Ovary (tissue), 9 donors: ENCODE data around the gene LYST. TPM values are rescaled to one million over a fixed set of nuclear protein-coding genes. Genes with fewer than 3 reads are reported as not detected.

Source experiments
- DNase-seq, 5 donors: peaks; one replicate each; pipeline ENCODE4 v3.0.0-alpha.2; 2019 to 2020
- H3K27ac ChIP-seq, 2 donors: fragments of 200-600 bp; one replicate each; pipeline versions ENCODE4 v1.5.1 to v1.8.0; 2019 to 2022
- H3K27me3 ChIP-seq: fragments of 200-600 bp; one replicate; pipeline ENCODE4 v1.8.0; 2022
- H3K36me3 ChIP-seq: fragments of 200-600 bp; sonication (generic); one replicate; pipeline ENCODE4 v1.5.1; 2019
- H3K4me1 ChIP-seq: one replicate; pipeline ENCODE4 v1.8.1; 2013; ENCODE audit warnings: mild to moderate bottlenecking, moderate library complexity; ENCODE audit not compliant: insufficient read depth
- H3K4me3 ChIP-seq: fragments of 200-600 bp; sonication (generic); one replicate; pipeline ENCODE4 v1.5.1; 2017
- H3K9me3 ChIP-seq, 2 donors: fragments of 200-600 bp in 1 of 2; sonication (generic) in 1 of 2; one replicate each; pipeline versions ENCODE4 v1.5.1 to v1.8.1; 2013 to 2019; ENCODE audit warnings: mild to moderate bottlenecking in 1 of 2, moderate library complexity in 1 of 2
- CTCF ChIP-seq, 3 donors: fragments of 450-650 bp in 2 of 3; fragments of 200-600 bp in 1 of 3; IDR thresholded peaks; one replicate each; pipeline versions ENCODE4 v1.5.1 to v1.8.0; 2016 to 2022; ENCODE audit warnings: antibody characterized with exemption in 3 of 3, mild to moderate bottlenecking in 1 of 3
- EP300 ChIP-seq: sonication (generic); formaldehyde crosslinking; IDR thresholded peaks from one replicate; pipeline ENCODE4 v1.6.1; 2017; ENCODE audit warnings: antibody characterized with exemption
- POLR2A ChIP-seq: fragments of 450-650 bp; IDR thresholded peaks from one replicate; pipeline ENCODE4 v1.6.1; 2017; ENCODE audit warnings: antibody characterized with exemption, mild to moderate bottlenecking, moderate library complexity
- WGBS, 3 donors: extraction: QIAGEN DNeasy Blood & Tissue Kit in 1 of 3; methylation state at CpG; one replicate each; pipeline versions ENCODE4 v1.1.5 to v1.1.7; 2013 to 2017; 5-methylcytosine and 5-hydroxymethylcytosine counted together
- intact Hi-C, 4 donors: fragments of 100-400 bp; cut with DNase I; formaldehyde crosslinking; loops; one replicate each; pipeline versions ENCODE4 v1.11.0 to v1.15.1; 2022 to 2023
- polyA plus RNA-seq, 2 donors: library from polyadenylated mRNA; stranded (reverse); fragments of 200-250 nt in 1 of 2; fragments of 350-450 nt in 1 of 2; fragmentation: Illumina TruSeq in 1 of 2; extraction: RNeasy Lipid Tissue Mini Kit (QIAGEN cat#74804) in 1 of 2; gene quantifications; one replicate each; pipeline ENCODE4 v1.2.3, GENCODE V29; 2013 to 2014
- total RNA-seq, 7 donors: library from RNA; depleted of rRNA in 2 of 7; stranded (reverse); fragments of >200 nt in 2 of 7; fragmentation: NEBNext Ultra II Directional in 3 of 7; extraction: Animal tissue kit (Norgen Biotek cat#: 25700) in 3 of 7; gene quantifications; one replicate each; pipeline versions ENCODE4 v1.1.0 to v1.2.4, GENCODE V29; 2016 to 2023
- donor health status: DM: no; HTN: no; CAD: no; lungs with moderate emphysema.
- donor health status: DM: no; HTN: no; CAD: no.
- donor health status: Bipolar disorder and iron deficiency.
- donor health status: DM: yes; HTN: yes; CAD: no.
- donor health status: DM: no; HTN: no; CAD: no.
- donor health status: DM: yes; HTN: yes; CAD: no.

Gene LYST
- total and polyA plus RNA-seq, 9 donors, result 6.8 to 29.2 (median 21.7) TPM

GRCh38 chr1:235892202-235892601 lies 25.5 kb upstream of the LYST start:
- Histone ChIP-seq H3K27me3 (no peaks in the 10 kb centered on the region), H3K4me1 (peaks cover 3% of the 10 kb centered on the region), H3K27ac (no peak overlapping the region), H3K4me3 (no peak overlapping the region), H3K36me3 (no peaks in the 10 kb centered on the region), H3K9me3 (no peaks in the 10 kb centered on the region)
- 79 to 93% (median 92%) methylated on average over 6 of the region's 6 CpGs for WGBS, 3 donors
- no peak for TF ChIP-seq POLR2A
- TF ChIP-seq EP300, result no peak
- no peak for TF ChIP-seq CTCF (IDR thresholded peaks at IDR 0.05)
- intact Hi-C loops, result no loop called here
- DNase-seq, result no peak

GRCh38 chr1:235888119-235888643 lies 21.5 kb upstream of the LYST start:
- intact Hi-C loops, result no loop called here
- no peaks in the 10 kb centered on the region for H3K9me3 ChIP-seq
- WGBS, 3 donors, result 88 to 94% (median 93%) methylated on average over 8 of the region's 8 CpGs
- H3K27ac ChIP-seq, result no peak overlapping the region
- H3K36me3 ChIP-seq, result no peaks in the 10 kb centered on the region
- H3K4me3 ChIP-seq, result no peak overlapping the region
- peaks cover 8% of the 10 kb centered on the region for H3K4me1 ChIP-seq
- no peak for DNase-seq
- no peaks in the 10 kb centered on the region for H3K27me3 ChIP-seq
- no peak for TF ChIP-seq CTCF (IDR thresholded peaks at IDR 0.05)
- TF ChIP-seq POLR2A, result no peak
- TF ChIP-seq EP300, result no peak

GRCh38 chr1:235887676-235888075 lies 21.0 kb upstream of the LYST start:
- no peaks in the 10 kb centered on the region for H3K27me3 ChIP-seq
- TF ChIP-seq POLR2A, result no peak
- no peak for TF ChIP-seq CTCF (IDR thresholded peaks at IDR 0.05)
- no peak for TF ChIP-seq EP300
- peaks cover 10% of the 10 kb centered on the region for H3K4me1 ChIP-seq
- H3K27ac ChIP-seq, result no peak overlapping the region
- no peaks in the 10 kb centered on the region for H3K36me3 ChIP-seq
- DNase-seq, result no peak
- H3K9me3 ChIP-seq, result no peaks in the 10 kb centered on the region
- H3K4me3 ChIP-seq, result no peak overlapping the region
- intact Hi-C loops, result no loop called here
- WGBS, 3 donors, result 85 to 95% (median 92%) methylated on average over 2 of the region's 2 CpGs

GRCh38 chr1:235885655-235886262 lies 19.1 kb upstream of the LYST start:
- 77 to 81% (median 81%) methylated on average over 3 of the region's 3 CpGs for WGBS, 3 donors
- Histone ChIP-seq H3K9me3 (no peaks in the 10 kb centered on the region), H3K4me3 (no peak overlapping the region), H3K27me3 (no peaks in the 10 kb centered on the region), H3K36me3 (no peaks in the 10 kb centered on the region), H3K27ac (no peak overlapping the region), H3K4me1 (peaks cover 8% of the 10 kb centered on the region)
- DNase-seq, result no peak
- TF ChIP-seq POLR2A, result no peak
- no peak for TF ChIP-seq EP300
- no peak for TF ChIP-seq CTCF (IDR thresholded peaks at IDR 0.05)
- intact Hi-C loops, result no loop called here
